SK-N-MC (cell line): ENCODE data around the gene SAT1.

Experiments
- EZH2 ChIP-seq: fragments of 200-600 bp; sonication (generic); IDR thresholded peaks from one replicate; pipeline ENCODE4 v1.6.1; 2017; ENCODE audit warnings: antibody characterized with exemption
- POLR2AphosphoS5 ChIP-seq: IDR thresholded peaks from 2 replicates; pipeline ENCODE4 v1.6.1; 2012; ENCODE audit warnings: mild to moderate bottlenecking, low read depth, low read length, borderline replicate concordance

- TF ChIP-seq POLR2AphosphoS5 = no peak
- TF ChIP-seq EZH2 = no peak
Measured at GRCh38 chrX:23786268-23786815, 3.4 kb downstream of the SAT1 start.
